ENCODE data around the gene INSIG1.

GRCh38 chr7:155298288-155298833, 683 bp downstream of the INSIG1 start:
- no peak for TF ChIP-seq POLR2A (IDR thresholded peaks at IDR 0.05)
- TF ChIP-seq POLR2AphosphoS5 (IDR thresholded peaks at IDR 0.05), result no peak
- no peak for TF ChIP-seq CTCF (IDR thresholded peaks at IDR 0.05 in 8 of 11, conservative IDR thresholded peaks at IDR 0.05 in 3 of 11)
